K562 (cell line): ENCODE data around the gene NR1D2. TPM values are rescaled to one million over a fixed set of nuclear protein-coding genes. Genes with fewer than 3 reads are reported as not detected.
A peak's percentile ranks its signal among the peaks of the same experiment; 100 is the strongest.

Source experiments
- ATAC-seq: fragments of 200-7000 bp; cut with Tn5 transposase; 3 replicates; pipeline ENCODE4 v1.9.1; 2020; ENCODE audit warnings: moderate library complexity
- BruUV-seq: library from RNA; stranded (reverse); fragments of 400-500 nt; replicated peaks from 2 replicates; lab custom pipeline; 2021; lab: Mats Ljungman, UMichigan
- CTCF ChIA-PET: fragments of 300-600 bp; formaldehyde crosslinking; extraction: SDS; loops from one replicate; lab custom pipeline; 2021; ENCODE audit warnings: low intra/inter-chr PET ratio; lab: Yijun Ruan, JAX
- POLR2A ChIA-PET: fragments of 300-600, 350-650 bp; sonication (Branson Sonifier 250); formaldehyde crosslinking; extraction: SDS; loops from one replicate; lab custom pipeline; 2021; ENCODE audit warnings: antibody characterized with exemption, inconsistent platforms; lab: Yijun Ruan, JAX
- DNase-seq, 4 experiments: peaks; one replicate each; pipeline versions ENCODE4 v3.0.0 to v3.0.0-alpha.2; 2011 to 2018; ENCODE audit warnings: low spot score in 3 of 4, mixed read lengths in 3 of 4; ENCODE audit errors: extremely low read depth in 1 of 4
- FAIRE-seq: peaks from 2 replicates; lab custom pipeline; 2011; peaks lifted over from hg19 to GRCh38; lab: Jason Lieb, UNC
- H2AFZ ChIP-seq: 2 replicates; pipeline ENCODE4 v1.6.0; 2011; ENCODE audit warnings: low read depth, low read length, control low read depth, inconsistent platforms
- H3K27ac ChIP-seq: fragments of 200-600 bp; 3 replicates; pipeline ENCODE4 v1.8.0; 2011; ENCODE audit warnings: low read depth, mild to moderate bottlenecking, control low read depth, inconsistent platforms, low read length, moderate library complexity, mixed read lengths; ENCODE audit errors: extremely low read depth
- H3K27me3 ChIP-seq, 2 experiments: fragments of 300-600 bp in 1 of 2; 2 replicates in 1 of 2; 3 replicates in 1 of 2; pipeline versions ENCODE4 v1.6.0 to v1.8.0; 2011; ENCODE audit warnings: inconsistent platforms in 2 of 2, low read length in 2 of 2, mild to moderate bottlenecking in 1 of 2, mixed read lengths in 1 of 2, moderate library complexity in 1 of 2; ENCODE audit not compliant: control insufficient read depth in 2 of 2, insufficient read depth in 2 of 2
- H3K36me3 ChIP-seq: fragments of 300-600 bp; 3 replicates; pipeline ENCODE4 v1.8.0; 2011; ENCODE audit warnings: mild to moderate bottlenecking, low read length, inconsistent platforms; ENCODE audit not compliant: control insufficient read depth, insufficient read depth
- H3K4me1 ChIP-seq, 2 experiments: fragments of 200-600 bp in 1 of 2; replicated peaks in 1 of 2; 2 replicates in 1 of 2; 3 replicates in 1 of 2; pipeline versions ENCODE4 v1.5.1 to v1.8.0; 2011; ENCODE audit warnings: inconsistent platforms in 2 of 2, low read length in 2 of 2, mild to moderate bottlenecking in 1 of 2, mixed read lengths in 1 of 2, moderate library complexity in 1 of 2; ENCODE audit not compliant: control insufficient read depth in 2 of 2, insufficient read depth in 2 of 2
- H3K4me2 ChIP-seq: 2 replicates; pipeline ENCODE4 v1.6.1; 2011; ENCODE audit warnings: low read length, control low read depth, inconsistent platforms, mixed read lengths; ENCODE audit not compliant: insufficient read depth
- H3K4me3 ChIP-seq: fragments of 200-600 bp; sonication (generic), shearing (Covaris generic); 2 replicates; pipeline ENCODE4 v1.5.1; 2016; ENCODE audit warnings: control low read depth, inconsistent platforms
- H3K79me2 ChIP-seq: fragments of 200-600 bp; 3 replicates; pipeline ENCODE4 v1.8.0; 2011; ENCODE audit warnings: low read length, inconsistent platforms; ENCODE audit not compliant: control insufficient read depth, insufficient read depth
- H3K9ac ChIP-seq, 2 experiments: 2 replicates each; pipeline versions ENCODE4 v1.6.0 to v1.6.1; 2011; ENCODE audit warnings: low read depth in 2 of 2, low read length in 2 of 2, control low read depth in 1 of 2, inconsistent platforms in 1 of 2, mild to moderate bottlenecking in 1 of 2, mixed read lengths in 1 of 2; ENCODE audit not compliant: insufficient read depth in 1 of 2
- H3K9me1 ChIP-seq: one replicate; pipeline ENCODE4 v1.6.0; 2011; ENCODE audit warnings: inconsistent platforms, mild to moderate bottlenecking, low read length, moderate library complexity; ENCODE audit not compliant: control insufficient read depth, insufficient read depth
- H3K9me3 ChIP-seq: replicated peaks from 2 replicates; pipeline ENCODE4 v1.5.1; 2011; ENCODE audit warnings: low read depth, low read length, inconsistent platforms; ENCODE audit not compliant: control insufficient read depth, insufficient read depth
- H4K20me1 ChIP-seq: replicated peaks from 2 replicates; pipeline ENCODE4 v1.6.1; 2011; ENCODE audit warnings: low read length, inconsistent platforms, mixed read lengths; ENCODE audit not compliant: control insufficient read depth, insufficient read depth
- ADNP ChIP-seq: fragments of 200-800 bp; sonication (Bioruptor generic); IDR thresholded peaks from 2 replicates; pipeline ENCODE4 v1.6.1; 2016; ENCODE audit warnings: missing genetic modification characterization, missing compliant biosample characterization
- BMI1 ChIP-seq: fragments of 150-350 bp; IDR thresholded peaks from 2 replicates; pipeline ENCODE4 v1.6.1; 2014; ENCODE audit warnings: low read length
- DPF2 ChIP-seq: fragments of 450-650 bp; IDR thresholded peaks from 2 replicates; pipeline ENCODE4 v1.6.1; 2016
- ILF3 ChIP-seq: fragments of 450-650 bp; IDR thresholded peaks from 2 replicates; pipeline ENCODE4 v1.6.1; 2018; ENCODE audit warnings: antibody characterized with exemption, mild to moderate bottlenecking, moderate library complexity, borderline replicate concordance
- KDM5B ChIP-seq: fragments of 200-600 bp; sonication (generic); IDR thresholded peaks from 2 replicates; pipeline ENCODE4 v1.6.1; 2012; ENCODE audit warnings: low read depth, mild to moderate bottlenecking, moderate library complexity, low read length, control low read depth, inconsistent platforms; ENCODE audit not compliant: insufficient replicate concordance
- NR2C1 ChIP-seq, 2 experiments: fragments of 450-650 bp; IDR thresholded peaks; 2 replicates each; pipeline ENCODE4 v1.6.1; 2017; ENCODE audit warnings: mild to moderate bottlenecking in 2 of 2, antibody characterized with exemption in 1 of 2, inconsistent platforms in 1 of 2, missing compliant biosample characterization in 1 of 2, missing genetic modification characterization in 1 of 2
- ZNF699 ChIP-seq: fragments of 250-450 bp; sonication (Bioruptor Pico); IDR thresholded peaks from 2 replicates; pipeline ENCODE4 v1.8.0; 2021; ENCODE audit warnings: mild to moderate bottlenecking, moderate library complexity; ENCODE audit not compliant: insufficient replicate concordance
- WGBS: fragments of 100-300 bp; shearing (Covaris generic); methylation state at CpG from one replicate; pipeline ENCODE4 v1.1.6; 2016; ENCODE audit warnings: low coverage, mixed read lengths; ENCODE audit not compliant: insufficient coverage; ENCODE audit errors: missing lambda C conversion rate; 5-methylcytosine and 5-hydroxymethylcytosine counted together
- in situ Hi-C: fragments of 300-500 bp; cut with MboI; formaldehyde crosslinking; loops from 4 replicates; pipeline ENCODE4 v1.15.0; 2018; ENCODE audit warnings: inconsistent platforms, mixed read lengths
- intact Hi-C: fragments of 100-400 bp; cut with micrococcal nuclease; formaldehyde crosslinking; loops from 2 replicates; pipeline ENCODE4 v1.14.2; 2022
- polyA plus RNA-seq, 8 experiments: library from polyadenylated mRNA; depleted of rRNA in 4 of 8; stranded (reverse) in 5 of 8; unstranded in 3 of 8; fragments of >200 nt; fragmentation: Nextera tagmentation in 2 of 8; fragmentation: Illumina TruSeq in 1 of 8; extraction: Ambion mirVana in 2 of 8; extraction: Trizol in 1 of 8; gene quantifications; 2 replicates each; pipeline versions ENCODE4 v1.2.1 to v1.2.3, GENCODE V29; 2011 to 2014; ENCODE audit warnings: inconsistent platforms in 1 of 8, missing spikeins in 1 of 8
- total RNA-seq, 7 experiments: library from RNA; depleted of rRNA in 6 of 7; stranded (reverse); fragments of >200 nt in 6 of 7; fragmentation: Illumina TruSeq in 2 of 7; extraction: Trizol in 2 of 7; gene quantifications; 2 replicates each; pipeline versions ENCODE4 v1.2.1 to v1.2.3, GENCODE V29; 2011 to 2021; ENCODE audit warnings: low replicate concordance in 1 of 7
- TF ChIP-seq, protein P1 (sequence below): fragments of 150-350 bp; IDR thresholded peaks from 2 replicates; pipeline ENCODE4 v1.6.1; 2014; ENCODE audit warnings: low read depth, mild to moderate bottlenecking, low read length, borderline replicate concordance

The NR1D2 gene
- total and polyA plus RNA-seq, 9 of the 15 experiments (the other 6 are each of a cell fraction or from before 2014, with no cell fraction given), result 1.2 to 5.5 (median 2.9) TPM

DNA sequence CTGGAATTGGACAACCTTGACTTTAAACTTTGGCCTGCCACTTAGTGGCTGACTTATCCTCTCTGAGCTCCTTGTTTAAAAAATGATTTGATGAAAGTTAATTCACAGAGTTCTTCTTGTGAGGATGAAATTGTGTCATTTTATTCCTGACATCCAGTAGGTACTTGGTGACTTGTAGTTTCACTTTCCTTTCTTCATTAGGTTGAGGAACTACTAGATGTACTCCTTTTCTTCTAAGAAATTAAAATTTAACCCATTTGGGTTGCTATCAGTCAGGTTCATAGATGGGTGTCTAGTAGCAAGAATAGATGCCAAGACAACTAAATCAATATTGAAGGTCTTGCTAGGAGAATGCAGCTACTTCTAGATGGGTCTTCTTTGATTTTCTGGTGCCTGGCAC is 5.2 kb downstream of the NR1D2 start:
- no TSS peak for BruUV-seq
- ChIA-PET CTCF (no interaction called here), POLR2A (interaction anchor here (1.0 to 3.9 kb wide), 3 partner anchors 11 to 33 kb away, joined by 3 to 11 read pairs (median 4); partner anchors contain the start of genes NKIRAS1 and RPL15)
- no peaks in the 10 kb centered on the region for H4K20me1 ChIP-seq
- no peak overlapping the region; the same call in 2 of the 3 replicates for H3K27ac ChIP-seq
- H3K9me3 ChIP-seq, result no peaks in the 10 kb centered on the region
- no peaks in the 10 kb centered on the region for H3K27me3 ChIP-seq
- no peak overlapping the region for H3K9ac ChIP-seq
- in situ Hi-C loops, result no loop called here
- 0 out of 2 replicates have a peak overlapping the region, but pooled peaks have one; percentile 25 for H2AFZ ChIP-seq
- no peaks in the 10 kb centered on the region for H3K79me2 ChIP-seq
- H3K4me1 ChIP-seq, result peaks cover 11 to 33% of the 10 kb centered on the region in 2 experiments
- no peak overlapping the region for H3K4me2 ChIP-seq
- TF ChIP-seq ILF3 (0 out of 2 replicates have a peak, but pooled peaks have one; percentile 14), KDM5B (no peak), ADNP (tag) (no peak)
- TF ChIP-seq, all 486 proteins: peak for 1
- Histone ChIP-seq H3K4me3 (no peak overlapping the region), H3K36me3 (no peaks in the 10 kb centered on the region), H3K9me1 (no peaks in the 10 kb centered on the region)
- no peak for DNase-seq
- intact Hi-C loops, result no loop called here
- no peak for FAIRE-seq
- ATAC-seq, result no peak

- H3K4me3 ChIP-seq, result no peak overlapping the region
- H4K20me1 ChIP-seq, result no peaks in the 10 kb centered on the region
- ATAC-seq, result no peak
- no TSS peak for BruUV-seq
- intact Hi-C loops (no loop called here), in situ Hi-C loops (no loop called here)
- no peaks in the 10 kb centered on the region for H3K9me3 ChIP-seq
- no peak for FAIRE-seq
- no peaks in the 10 kb centered on the region for H3K36me3 ChIP-seq
- peaks cover 4 to 21% of the 10 kb centered on the region in 2 experiments; a peak in 4 of 5 replicates for H3K4me1 ChIP-seq
- H2AFZ ChIP-seq, result no peak overlapping the region
- ChIA-PET POLR2A (interaction anchor here (0.6 kb wide), 1 partner anchor 16 kb away, joined by 3 read pairs; no protein-coding TSS in a partner anchor), CTCF (no interaction called here)
- no peak overlapping the region for H3K4me2 ChIP-seq
- no peak overlapping the region for H3K9ac ChIP-seq
- 65% methylated on average over 4 of the region's 4 CpGs for WGBS
- H3K27me3 ChIP-seq, result no peaks in the 10 kb centered on the region
- DNase-seq, result no peak
- H3K79me2 ChIP-seq, result no peaks in the 10 kb centered on the region
- H3K9me1 ChIP-seq, result no peaks in the 10 kb centered on the region
- H3K27ac ChIP-seq, result no peak overlapping the region
- TF ChIP-seq ZNF699 (CRISPR knock-in tag), result no peak
- TF ChIP-seq, protein P1, sequence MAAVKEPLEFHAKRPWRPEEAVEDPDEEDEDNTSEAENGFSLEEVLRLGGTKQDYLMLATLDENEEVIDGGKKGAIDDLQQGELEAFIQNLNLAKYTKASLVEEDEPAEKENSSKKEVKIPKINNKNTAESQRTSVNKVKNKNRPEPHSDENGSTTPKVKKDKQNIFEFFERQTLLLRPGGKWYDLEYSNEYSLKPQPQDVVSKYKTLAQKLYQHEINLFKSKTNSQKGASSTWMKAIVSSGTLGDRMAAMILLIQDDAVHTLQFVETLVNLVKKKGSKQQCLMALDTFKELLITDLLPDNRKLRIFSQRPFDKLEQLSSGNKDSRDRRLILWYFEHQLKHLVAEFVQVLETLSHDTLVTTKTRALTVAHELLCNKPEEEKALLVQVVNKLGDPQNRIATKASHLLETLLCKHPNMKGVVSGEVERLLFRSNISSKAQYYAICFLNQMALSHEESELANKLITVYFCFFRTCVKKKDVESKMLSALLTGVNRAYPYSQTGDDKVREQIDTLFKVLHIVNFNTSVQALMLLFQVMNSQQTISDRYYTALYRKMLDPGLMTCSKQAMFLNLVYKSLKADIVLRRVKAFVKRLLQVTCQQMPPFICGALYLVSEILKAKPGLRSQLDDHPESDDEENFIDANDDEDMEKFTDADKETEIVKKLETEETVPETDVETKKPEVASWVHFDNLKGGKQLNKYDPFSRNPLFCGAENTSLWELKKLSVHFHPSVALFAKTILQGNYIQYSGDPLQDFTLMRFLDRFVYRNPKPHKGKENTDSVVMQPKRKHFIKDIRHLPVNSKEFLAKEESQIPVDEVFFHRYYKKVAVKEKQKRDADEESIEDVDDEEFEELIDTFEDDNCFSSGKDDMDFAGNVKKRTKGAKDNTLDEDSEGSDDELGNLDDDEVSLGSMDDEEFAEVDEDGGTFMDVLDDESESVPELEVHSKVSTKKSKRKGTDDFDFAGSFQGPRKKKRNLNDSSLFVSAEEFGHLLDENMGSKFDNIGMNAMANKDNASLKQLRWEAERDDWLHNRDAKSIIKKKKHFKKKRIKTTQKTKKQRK, result no peak
- TF ChIP-seq BMI1, result no peak
- no peak for TF ChIP-seq NR2C1 (IDR thresholded peaks at IDR 0.05)
- TF ChIP-seq NR2C1 (tag; IDR thresholded peaks at IDR 0.05), result no peak
- TF ChIP-seq DPF2, result no peak
Observed at GRCh38 chr3:23952646-23953045, 7.6 kb downstream of the NR1D2 start.
